Measurements from ENCODE around the gene TUT4. TPM values are rescaled to one million over a fixed set of nuclear protein-coding genes. Genes with fewer than 3 reads are reported as not detected.

Gene TUT4
- polyA plus RNA-seq, 3 donors, result 4.3 to 24.2 (median 7.6) TPM

DNA sequence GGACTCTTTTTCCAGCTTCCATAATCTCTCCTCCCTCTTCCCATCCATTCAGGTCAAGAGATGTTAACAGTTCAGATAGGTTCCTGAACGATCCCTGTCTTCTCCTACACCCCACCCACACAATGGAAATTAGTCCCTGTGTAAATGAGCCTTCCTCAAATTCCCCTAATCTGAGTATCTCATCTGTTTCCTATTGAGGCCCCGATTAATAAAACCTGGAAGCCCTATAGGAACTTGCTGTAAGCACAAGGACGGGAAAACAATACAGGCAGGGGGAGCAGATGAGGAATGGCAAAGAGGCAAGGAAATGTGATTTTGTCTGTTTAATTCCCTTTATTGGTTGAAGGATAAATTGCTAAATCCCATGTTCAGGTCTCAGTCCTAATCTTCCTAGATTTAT, 42.2 kb upstream of the TUT4 start:
- Histone ChIP-seq H3K4me3 (replicated peaks in 1 of 3; ENCODE audit: low read depth in 2 of 3, low read length in 3 of 3) (no peak overlapping the region), H4K20me1 (ENCODE audit: insufficient read depth, low read length) (no peaks in the 10 kb centered on the region), H3K79me2 (ENCODE audit: insufficient read depth, low read length) (no peaks in the 10 kb centered on the region), H3K27ac (ENCODE audit: low read depth in 1 of 2, low read length in 2 of 2) (no peak overlapping the region), H3K36me3 (replicated peaks in 1 of 2; ENCODE audit: control insufficient read depth in 1 of 2, insufficient read depth in 2 of 2, low read length in 2 of 2) (no peaks in the 10 kb centered on the region), H3K9me3 (replicated peaks in 1 of 2; ENCODE audit: control insufficient read depth in 1 of 2, insufficient read depth in 1 of 2, low read length in 2 of 2) (no peaks in the 10 kb centered on the region), H3K4me1 (ENCODE audit: control insufficient read depth in 1 of 2, insufficient read depth in 2 of 2, low read length in 2 of 2) (peaks cover 7% of the 10 kb centered on the region in 2 donors), H3K4me2 (replicated peaks; ENCODE audit: extremely low read depth, low read length, poor library complexity, severe bottlenecking) (no peak overlapping the region), H2AFZ (ENCODE audit: insufficient read depth, low read depth, low read length, poor library complexity, severe bottlenecking) (no peak overlapping the region), H3K27me3 (ENCODE audit: control insufficient read depth in 2 of 2, insufficient read depth in 2 of 2, low read length in 2 of 2) (peaks cover 2 to 3% of the 10 kb centered on the region in 2 donors), H3K9ac (ENCODE audit: insufficient read depth, low read length, poor library complexity, severe bottlenecking) (no peak overlapping the region)
- H3K4me1 Mint-ChIP-seq, result peaks cover 15% of the 10 kb centered on the region
- no peak overlapping the region for H3K4me3 Mint-ChIP-seq
- WGBS (ENCODE audit: insufficient coverage), result 29% methylated on average over 2 of the region's 3 CpGs
- intact Hi-C loops (cut with micrococcal nuclease), result no loop called here
- H3K27ac Mint-ChIP-seq, result no peak overlapping the region
- H3K9me3 Mint-ChIP-seq, result peaks cover 0 to 6% (median 3%) of the 10 kb centered on the region in 7 donors
- no peak for DNase-seq
- TF ChIP-seq, protein P1, sequence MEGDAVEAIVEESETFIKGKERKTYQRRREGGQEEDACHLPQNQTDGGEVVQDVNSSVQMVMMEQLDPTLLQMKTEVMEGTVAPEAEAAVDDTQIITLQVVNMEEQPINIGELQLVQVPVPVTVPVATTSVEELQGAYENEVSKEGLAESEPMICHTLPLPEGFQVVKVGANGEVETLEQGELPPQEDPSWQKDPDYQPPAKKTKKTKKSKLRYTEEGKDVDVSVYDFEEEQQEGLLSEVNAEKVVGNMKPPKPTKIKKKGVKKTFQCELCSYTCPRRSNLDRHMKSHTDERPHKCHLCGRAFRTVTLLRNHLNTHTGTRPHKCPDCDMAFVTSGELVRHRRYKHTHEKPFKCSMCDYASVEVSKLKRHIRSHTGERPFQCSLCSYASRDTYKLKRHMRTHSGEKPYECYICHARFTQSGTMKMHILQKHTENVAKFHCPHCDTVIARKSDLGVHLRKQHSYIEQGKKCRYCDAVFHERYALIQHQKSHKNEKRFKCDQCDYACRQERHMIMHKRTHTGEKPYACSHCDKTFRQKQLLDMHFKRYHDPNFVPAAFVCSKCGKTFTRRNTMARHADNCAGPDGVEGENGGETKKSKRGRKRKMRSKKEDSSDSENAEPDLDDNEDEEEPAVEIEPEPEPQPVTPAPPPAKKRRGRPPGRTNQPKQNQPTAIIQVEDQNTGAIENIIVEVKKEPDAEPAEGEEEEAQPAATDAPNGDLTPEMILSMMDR (IDR thresholded peaks at IDR 0.05), result no peak
- peaks cover 2 to 6% (median 4%) of the 10 kb centered on the region in 3 donors for H3K27me3 Mint-ChIP-seq (ENCODE audit: low read depth in 3 of 3)
- no peaks in the 10 kb centered on the region for H3K36me3 Mint-ChIP-seq

DNA sequence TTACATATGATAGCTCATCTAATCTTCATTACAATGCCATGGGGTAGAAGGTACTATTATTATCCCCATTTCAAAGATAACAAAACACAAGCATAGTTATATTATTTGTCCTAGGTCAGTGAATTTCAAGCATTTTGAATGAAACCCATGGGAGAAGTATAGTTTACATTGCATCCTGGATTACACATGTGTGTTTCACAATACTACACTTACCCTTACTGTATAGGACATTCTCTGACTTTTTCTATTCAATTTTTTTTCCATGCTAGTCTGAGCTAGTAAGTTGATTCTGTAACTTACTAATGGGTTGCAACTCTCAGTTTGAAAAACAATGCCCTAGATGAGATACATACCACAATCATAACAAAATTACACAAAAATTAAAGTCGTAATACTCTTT, 40.6 kb upstream of the TUT4 start:
- H4K20me1 ChIP-seq (ENCODE audit: insufficient read depth, low read length), result no peaks in the 10 kb centered on the region
- no peaks in the 10 kb centered on the region for H3K9me3 ChIP-seq (replicated peaks in 1 of 2; ENCODE audit: control insufficient read depth in 1 of 2, insufficient read depth in 1 of 2, low read length in 2 of 2)
- H3K79me2 ChIP-seq (ENCODE audit: insufficient read depth, low read length), result no peaks in the 10 kb centered on the region
- no peak overlapping the region for H3K27ac ChIP-seq (ENCODE audit: low read depth in 1 of 2, low read length in 2 of 2)
- no peak overlapping the region for H3K4me3 ChIP-seq (replicated peaks in 1 of 3; ENCODE audit: low read depth in 2 of 3, low read length in 3 of 3)
- peaks cover 0 to 2% (median 0%) of the 10 kb centered on the region in 7 donors for H3K9me3 Mint-ChIP-seq
- no peak overlapping the region for H3K9ac ChIP-seq (ENCODE audit: insufficient read depth, low read length, poor library complexity, severe bottlenecking)
- H3K4me1 ChIP-seq (ENCODE audit: control insufficient read depth in 1 of 2, insufficient read depth in 2 of 2, low read length in 2 of 2), result peaks cover 13% of the 10 kb centered on the region in 2 donors
- H3K27ac Mint-ChIP-seq, result no peak overlapping the region
- H3K4me2 ChIP-seq (replicated peaks; ENCODE audit: extremely low read depth, low read length, poor library complexity, severe bottlenecking), result no peak overlapping the region
- peaks cover 2 to 3% of the 10 kb centered on the region in 2 donors for H3K27me3 ChIP-seq (ENCODE audit: control insufficient read depth in 2 of 2, insufficient read depth in 2 of 2, low read length in 2 of 2)
- H3K4me1 Mint-ChIP-seq, result peaks cover 20% of the 10 kb centered on the region
- intact Hi-C loops (cut with micrococcal nuclease), result no loop called here
- H3K36me3 ChIP-seq (replicated peaks in 1 of 2; ENCODE audit: control insufficient read depth in 1 of 2, insufficient read depth in 2 of 2, low read length in 2 of 2), result no peaks in the 10 kb centered on the region
- H3K36me3 Mint-ChIP-seq, result no peaks in the 10 kb centered on the region
- TF ChIP-seq, protein P1 (IDR thresholded peaks at IDR 0.05), result no peak
- no peak for DNase-seq
- H3K27me3 Mint-ChIP-seq (ENCODE audit: low read depth in 3 of 3), result peaks cover 2% of the 10 kb centered on the region in 3 donors
- no CpG with 5 or more reads among the region's 1 CpG for WGBS (ENCODE audit: insufficient coverage)
- no peak overlapping the region for H3K4me3 Mint-ChIP-seq
- no peak overlapping the region for H2AFZ ChIP-seq (ENCODE audit: insufficient read depth, low read depth, low read length, poor library complexity, severe bottlenecking)

Measured in CD14-positive monocyte (primary cell).